Stimulated activated naive CD4-positive, alpha-beta T cell treated with Interleukin-2 at 50 U/mL for 16 hours (primary cell): ENCODE measurements around the gene GULP1.

Experiments used
- DNase-seq: peaks from one replicate; lab custom pipeline; 2025; lab: John Stamatoyannopoulos, UW

The GULP1 gene

DNA sequence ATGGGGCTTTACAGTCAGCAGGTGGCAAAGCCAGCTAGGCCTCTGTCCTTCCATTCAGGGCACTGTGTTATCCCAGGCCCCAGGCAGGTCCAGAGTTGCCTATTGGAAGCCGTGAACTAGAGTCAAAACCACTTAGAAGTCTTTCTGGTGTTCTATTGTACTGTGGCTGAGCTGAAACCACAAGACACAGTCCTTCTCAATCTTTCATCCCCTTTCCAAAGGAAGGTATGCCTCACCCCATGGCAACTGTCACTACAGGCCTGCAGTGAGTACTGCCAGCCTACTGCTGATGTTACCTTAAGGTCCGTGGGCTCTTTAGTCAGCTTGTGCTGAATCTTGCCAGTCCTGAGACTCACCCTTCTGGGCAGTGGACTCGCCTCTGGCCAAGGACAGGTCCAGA, 181.6 kb downstream of the GULP1 start:
- DNase-seq, result no peak

DNA sequence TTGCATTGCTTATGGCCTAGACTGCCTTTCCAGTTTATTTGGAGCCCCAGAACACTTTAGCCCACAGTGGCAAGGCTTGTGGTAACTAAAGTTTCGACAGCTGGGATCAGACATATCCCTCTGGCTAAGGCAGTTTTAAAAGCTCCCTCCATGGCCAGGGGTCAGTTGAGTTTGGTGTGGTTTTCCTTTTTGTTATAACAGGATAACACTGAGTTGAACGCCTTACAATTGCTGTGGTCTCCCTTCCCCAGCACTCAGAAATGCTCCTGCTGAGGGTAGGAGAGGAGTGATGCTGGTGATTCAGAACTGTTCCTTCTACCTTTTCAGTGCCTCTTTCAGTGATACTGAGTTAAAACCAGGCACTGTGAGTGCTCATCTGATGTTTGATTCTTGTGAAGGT, 182.6 kb downstream of the GULP1 start:
- no peak for DNase-seq

DNA sequence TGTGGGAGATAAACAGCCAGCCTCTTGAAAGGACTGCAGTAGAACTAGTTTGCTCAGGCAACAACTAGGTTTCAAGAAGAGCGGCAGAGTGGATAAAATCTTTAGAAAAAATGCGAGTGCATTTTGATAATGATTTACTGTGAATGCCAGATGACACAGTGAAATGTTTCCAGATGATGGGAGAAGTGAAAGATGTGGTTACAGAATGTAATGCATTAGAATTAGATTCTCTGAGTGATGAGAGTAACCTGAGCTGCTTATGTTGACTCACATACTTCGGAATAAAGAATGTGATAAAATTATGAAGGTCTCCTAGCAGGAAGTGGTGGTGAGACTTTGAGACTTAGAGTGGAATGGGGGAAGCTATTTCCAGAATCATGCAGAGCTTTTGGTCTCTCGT, 184.3 kb downstream of the GULP1 start:
- DNase-seq, result no peak

DNA sequence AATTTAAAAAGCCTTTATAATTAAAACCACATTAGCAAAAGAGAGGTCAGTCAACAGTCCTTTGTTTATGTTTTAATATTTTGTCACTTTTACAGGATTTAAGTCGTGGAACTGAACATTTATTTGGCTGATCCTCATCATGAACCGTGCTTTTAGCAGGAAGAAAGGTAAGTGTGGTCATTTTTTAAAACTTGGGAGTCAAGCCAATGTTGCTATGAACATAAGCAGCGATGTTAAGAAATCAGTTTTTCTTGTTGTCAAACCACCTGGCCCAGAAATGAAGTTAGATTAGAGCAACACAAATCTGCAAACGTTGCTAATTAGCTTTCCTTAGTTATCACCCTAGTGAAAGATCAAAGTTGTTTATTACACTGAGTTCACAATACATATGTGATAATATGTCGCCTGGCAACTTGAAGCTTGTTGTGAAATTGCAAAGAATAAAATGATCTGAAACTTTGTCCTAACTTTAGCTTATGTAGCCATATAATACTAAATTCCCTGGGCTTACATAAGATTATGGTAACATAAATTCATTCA, 186.0 kb downstream of the GULP1 start:
- no peak for DNase-seq

DNA sequence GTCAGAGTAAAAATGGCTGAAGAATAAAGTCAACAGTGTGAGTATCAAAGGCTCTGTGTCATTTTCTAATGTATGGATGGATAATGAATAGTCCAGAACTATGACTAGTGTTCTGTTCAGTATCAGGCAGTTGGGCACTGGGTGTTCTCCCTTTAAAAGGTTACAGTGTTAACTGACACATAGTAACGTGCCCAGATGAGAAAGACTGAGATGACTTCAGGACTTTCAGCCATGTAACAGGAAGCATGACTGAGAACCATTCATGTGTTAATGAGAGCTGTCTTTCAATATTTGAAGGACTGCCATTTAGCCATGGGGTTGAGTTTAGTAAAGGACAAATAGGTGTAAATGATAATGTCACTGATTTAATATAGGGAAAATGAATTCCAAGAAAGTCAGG, 187.1 kb downstream of the GULP1 start:
- no peak for DNase-seq

DNA sequence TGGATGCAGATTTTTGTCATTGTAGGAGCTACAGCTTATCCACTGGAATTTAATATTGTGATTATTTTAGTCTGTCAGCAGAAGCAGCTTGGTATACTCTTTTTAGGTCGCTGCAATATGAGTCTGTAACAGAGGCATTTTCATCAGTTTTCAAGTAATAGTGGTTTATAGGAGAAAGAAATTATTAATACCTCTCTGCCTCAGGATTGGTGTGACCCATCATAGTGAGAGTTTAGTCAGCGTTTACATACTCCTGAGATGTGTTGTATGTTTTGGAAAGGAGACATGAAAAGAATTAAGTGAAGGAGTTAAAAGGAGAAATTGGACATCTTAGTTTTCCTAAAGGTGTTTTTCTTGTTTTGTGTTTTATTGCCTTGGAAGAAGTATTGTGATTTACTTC, 189.8 kb downstream of the GULP1 start:
- DNase-seq, result no peak

DNA sequence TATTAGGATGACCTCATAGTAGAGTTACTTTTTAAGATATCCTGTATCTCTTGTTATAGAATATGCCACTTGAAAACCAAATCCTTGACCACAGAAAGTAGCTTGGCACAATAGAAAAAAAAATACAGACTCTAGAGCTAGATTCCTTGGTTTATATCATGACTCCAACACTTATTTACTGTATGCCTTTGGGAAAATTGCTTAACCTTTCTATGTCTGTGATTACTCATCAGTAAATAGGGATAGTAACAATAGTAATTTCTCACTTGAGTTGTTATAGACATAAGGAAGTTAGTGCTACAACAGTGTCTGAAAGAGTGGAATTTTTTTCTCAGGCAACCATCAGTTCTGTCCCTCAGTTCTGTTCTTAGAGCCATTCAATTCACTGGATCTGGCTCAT, 193.8 kb downstream of the GULP1 start:
- DNase-seq, result no peak

DNA sequence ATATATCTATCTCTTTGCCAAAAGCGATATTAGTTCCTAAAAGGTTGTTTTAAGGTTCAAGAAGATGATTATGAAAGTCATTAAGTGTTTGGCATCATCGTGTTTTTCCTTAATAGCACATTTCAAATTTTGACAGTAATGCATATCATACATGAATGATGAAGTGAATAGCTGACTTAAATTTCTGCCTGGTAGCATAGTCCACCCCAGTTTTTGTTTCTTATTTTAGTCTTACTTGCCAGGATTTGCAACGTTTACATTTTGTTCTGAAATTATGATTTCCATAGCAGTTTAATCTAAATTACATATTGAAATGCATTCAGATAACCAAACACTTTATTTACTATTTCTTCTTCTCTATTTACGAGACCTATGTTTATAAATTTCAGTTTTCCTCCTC, 201.1 kb downstream of the GULP1 start:
- no peak for DNase-seq

DNA sequence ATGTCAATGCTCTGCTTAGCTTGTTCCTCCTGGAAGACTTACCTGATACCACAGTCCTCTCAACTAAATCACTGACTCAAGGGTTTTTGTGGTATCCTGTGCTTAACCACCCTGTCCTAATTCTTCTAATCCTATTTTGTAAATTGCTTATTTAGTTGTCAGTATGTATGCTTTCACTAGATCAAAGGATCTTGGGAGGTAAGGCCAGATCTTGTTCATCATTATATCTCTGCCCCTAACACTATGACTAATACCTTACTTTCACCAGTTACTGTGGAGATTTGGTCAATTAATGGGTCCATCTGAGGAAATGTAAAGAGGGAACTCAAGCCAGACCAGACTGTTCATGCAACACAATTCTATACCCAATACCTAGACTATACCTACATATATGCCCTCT, 203.2 kb downstream of the GULP1 start:
- no peak for DNase-seq

DNA sequence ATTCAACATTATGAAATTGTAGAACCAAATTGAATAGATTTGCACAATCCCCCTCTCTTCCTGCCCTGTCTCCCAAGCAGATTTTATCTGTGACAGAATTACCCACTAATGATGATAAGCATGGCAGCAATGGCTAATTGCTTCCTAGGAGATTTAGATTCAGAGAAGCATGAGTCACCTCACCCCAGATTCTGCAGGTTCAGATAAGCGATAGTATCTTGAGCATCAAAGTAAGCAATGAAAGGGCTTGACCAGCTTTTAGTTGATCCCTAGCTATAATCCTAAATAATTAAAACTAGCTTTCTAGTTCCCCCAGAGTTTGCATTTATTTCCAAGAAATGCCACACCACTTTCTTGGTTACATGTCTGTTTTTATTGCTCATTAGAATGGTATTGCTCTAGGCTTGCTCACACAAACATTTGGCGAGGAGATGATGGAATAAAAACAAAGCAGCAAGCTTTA, 204.3 kb downstream of the GULP1 start:
- DNase-seq, result no peak

DNA sequence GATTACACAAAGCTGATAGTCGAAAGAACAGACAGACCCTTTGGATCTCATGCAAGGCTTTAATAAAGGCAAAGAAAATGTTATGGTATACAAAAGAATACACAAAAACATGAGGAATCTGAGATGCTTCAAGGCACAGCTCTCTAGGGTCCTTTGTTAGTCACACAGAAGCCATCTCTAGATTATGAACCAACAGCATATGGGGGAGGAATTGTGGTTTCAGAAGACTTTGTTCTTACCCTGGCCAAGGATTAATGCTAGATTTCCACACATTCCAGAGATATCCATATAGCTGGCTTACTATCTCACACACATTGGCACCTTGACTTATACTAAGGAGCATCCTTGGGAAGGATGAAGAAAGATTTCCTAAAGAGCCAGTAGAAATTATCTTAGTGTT, 206.1 kb downstream of the GULP1 start:
- DNase-seq, result no peak

DNA sequence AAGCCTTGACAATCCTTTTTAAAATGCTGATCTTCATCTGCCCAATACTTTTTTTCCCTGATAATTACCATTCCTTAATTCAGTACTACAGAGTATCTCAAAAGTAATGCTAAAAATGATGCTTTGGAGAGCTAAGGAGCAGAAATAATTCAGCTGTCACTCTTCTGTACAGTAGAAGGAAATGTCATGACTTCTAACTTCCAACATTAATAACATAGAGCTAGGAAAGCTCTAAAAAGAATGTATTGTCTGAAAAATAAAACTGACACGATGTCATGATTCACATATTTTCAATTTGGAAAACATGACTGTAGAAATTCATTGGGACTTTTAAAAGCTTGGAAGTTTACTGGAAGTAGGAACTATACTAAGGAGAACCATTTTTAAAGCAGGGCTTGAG, 212.3 kb downstream of the GULP1 start:
- no peak for DNase-seq

DNA sequence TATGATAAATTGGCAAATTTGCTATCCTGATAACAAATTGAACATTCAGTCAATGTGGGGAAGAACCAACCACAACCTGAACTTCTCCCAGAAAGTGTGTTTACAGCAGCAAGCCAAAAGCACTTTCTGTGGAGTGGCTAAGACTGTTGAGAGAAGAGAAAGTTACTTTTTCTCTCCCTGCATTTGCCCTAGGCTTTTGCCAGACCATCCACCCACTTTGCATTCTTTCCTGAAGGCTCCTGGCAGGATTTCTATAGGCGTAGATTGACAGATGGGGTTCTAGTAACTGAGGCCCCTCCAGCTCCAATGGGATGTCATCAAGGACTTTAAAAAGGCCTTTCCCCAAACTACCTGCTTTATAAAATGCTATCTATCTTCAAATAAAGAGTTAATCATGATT, 215.2 kb downstream of the GULP1 start:
- no peak for DNase-seq

DNA sequence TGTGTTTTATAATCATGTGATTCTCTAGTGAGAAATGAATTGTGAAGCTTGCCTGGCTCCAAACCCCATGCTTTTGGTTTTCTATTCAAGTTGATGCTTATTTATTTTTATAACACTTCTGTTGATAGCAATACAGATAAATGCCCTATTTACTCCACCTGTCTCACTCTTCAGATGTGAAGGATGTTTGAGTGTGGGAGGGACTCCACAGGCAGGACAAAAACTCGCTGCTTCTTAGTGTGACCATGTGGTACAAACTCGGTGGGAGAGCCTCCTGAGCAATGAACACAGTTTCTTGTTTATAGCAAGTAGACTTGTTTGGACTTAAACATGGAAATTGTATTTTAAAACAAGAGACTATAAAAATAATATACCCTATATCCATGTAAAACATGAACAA, 219.7 kb downstream of the GULP1 start:
- no peak for DNase-seq

DNA sequence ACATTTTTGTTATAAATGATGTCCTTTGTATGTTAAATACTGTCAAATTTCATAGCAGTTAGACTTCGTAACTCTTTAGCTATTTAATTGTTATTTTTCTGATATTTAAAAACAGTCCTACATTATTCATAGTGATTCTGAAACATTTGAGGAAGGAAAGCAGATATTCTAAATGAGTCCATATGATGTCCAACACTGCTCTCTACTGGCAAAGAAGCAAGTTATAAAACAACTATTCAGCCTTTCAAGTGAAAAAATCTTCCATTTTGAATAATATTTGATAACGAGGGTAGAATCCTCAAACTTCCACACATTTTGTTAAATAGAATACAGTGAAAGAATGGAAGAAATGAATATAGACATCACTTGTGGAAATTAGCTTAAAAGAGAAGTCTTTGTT, 220.8 kb downstream of the GULP1 start:
- DNase-seq, result no peak

DNA sequence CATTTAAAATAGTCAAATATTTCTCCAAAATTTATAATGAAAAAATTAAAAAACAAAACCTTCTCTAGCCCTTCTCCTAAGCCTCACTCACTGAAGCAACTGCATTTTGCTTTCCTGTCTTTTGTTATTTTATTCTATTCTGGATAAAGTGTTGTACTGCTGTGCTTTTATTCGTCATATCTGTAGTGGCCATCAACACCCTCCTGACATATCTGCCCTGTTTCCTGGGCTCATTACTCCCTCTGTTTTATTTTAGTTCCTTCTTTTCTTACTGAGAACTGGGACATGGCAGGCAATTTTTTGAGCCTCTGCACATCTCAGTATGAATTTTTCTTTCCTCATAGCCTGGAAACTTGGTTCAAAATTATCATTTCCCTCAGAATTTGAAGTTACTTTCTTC, 224.2 kb downstream of the GULP1 start:
- DNase-seq, result no peak

DNA sequence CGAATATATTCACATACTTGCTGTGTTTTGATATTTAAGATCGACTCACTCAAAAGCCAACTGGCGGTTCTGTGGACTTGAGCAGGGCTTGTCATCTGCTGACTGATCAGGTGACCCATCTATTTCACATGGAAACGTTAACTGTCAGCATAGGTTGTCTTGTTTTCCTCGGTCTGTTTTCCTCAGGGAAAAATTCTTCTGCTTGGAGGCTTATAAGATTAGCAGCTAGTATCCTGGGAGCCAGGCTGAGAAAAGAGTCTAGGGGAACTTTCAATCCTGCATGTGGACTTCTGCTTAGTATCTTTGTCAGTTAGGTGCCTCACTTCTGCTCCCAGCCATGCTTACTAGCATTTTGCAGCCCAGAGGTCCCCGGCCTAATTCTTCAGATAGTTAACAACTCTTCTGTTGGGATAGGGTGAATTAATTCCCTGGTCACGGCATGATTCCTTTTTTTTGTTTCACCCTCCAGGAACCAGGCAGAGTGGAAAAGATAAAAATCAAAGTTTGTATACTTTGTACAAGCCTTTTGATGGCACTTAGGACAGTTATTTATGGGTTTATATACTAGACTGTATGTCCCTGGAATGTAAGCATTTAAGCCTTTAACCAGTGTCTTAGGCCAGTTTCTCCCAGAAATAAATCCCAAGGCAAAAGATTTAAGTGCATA, 226.0 kb downstream of the GULP1 start:
- no peak for DNase-seq

DNA sequence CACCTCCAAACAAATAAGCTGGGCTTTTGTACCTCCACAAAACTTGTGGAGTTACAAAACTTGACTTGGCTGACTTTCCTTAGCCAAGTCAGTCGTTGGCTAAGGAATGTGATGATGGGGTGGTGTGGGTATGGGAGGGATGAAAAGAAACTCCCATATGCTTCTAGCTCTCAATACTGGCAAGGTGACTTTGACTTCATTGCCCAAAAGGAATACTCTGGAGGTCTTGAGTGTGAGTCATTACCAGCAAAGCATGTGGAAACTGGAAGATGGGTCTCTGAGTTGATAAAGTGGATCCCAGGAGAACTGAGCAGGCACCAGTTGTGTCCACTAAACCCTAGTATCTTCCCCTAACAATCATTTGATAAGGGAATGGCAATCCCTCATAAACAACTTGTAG, 226.7 kb downstream of the GULP1 start:
- no peak for DNase-seq

DNA sequence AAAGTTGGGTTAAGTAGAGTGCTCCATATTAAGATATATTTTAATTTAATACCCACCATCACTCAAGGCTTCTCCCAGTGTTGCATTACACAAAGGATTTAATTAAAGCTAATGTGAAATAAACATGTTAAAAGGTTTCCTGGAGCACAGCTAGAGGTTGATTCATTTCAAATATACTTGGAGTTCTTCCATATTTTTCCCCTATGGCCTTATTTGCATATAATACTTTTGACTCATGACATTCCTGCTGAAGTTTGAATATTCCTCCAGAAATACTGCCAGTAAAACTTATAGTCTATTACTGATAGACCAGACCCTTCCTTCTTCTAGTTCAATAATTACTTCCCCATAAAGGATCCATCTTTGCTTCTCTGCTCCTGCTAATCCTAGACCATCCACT, 227.5 kb downstream of the GULP1 start:
- DNase-seq, result no peak

DNA sequence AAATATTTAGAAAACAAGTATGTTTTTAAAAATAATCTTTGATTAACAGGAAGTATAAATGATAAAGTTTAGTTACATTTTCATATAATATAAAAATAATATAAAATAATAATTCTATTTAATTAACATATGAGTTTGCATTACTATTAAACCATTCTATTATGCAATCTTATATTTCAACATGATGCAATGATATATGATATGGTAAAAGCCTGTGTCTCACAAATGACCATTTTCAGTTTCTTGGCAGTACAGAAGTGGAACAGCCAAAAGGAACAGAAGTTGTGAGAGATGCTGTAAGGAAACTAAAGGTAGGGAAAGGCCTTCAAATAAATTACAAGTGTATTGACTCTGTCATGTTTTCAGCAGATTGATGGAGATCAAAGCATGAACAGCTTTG, 230.8 kb downstream of the GULP1 start:
- no peak for DNase-seq

DNA sequence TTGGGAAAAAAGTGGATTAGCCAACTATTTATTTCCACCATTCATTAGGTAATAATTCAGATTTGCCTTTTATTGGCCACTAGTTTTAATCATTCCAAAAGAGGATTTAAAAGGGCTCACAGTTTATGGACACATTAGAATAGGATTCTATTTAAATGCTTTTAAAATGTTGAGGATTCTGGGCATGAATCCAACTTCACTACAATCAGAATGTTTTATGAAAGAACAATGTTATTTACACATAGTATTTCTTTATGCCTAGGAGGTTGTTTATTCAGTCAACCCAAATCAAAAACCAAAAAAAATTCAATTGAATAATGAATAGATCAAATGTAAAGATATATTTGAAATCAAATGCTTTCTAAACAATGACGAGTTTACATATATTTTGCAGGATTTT, 232.2 kb downstream of the GULP1 start:
- DNase-seq, result no peak

DNA sequence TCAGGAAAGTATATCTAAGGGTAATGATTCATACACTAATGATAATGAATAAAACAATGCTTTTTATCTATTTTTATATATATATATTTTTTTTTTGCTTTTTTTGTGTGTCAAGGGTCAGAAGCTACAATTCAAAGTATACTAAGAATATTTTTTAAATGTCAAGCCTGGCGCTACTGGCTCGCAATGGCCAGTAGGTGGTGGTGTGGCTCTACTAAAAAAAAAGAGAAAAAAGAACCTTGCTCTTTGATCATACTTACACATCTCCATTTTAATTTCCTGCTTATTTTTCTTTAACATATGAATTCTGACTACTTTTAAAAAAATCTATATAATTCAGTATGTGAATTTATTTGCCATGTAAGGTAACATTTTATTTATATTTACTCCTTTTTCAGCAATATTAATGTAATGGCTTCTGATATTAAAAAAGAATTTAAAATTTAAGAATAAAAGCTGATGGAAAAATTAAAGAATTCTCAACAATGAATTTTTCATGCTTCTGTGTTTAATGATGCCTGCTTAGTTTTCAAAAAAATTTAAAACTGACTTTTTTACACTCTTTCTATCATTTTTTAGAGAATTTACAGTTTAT, 232.9 kb downstream of the GULP1 start:
- DNase-seq, result no peak

DNA sequence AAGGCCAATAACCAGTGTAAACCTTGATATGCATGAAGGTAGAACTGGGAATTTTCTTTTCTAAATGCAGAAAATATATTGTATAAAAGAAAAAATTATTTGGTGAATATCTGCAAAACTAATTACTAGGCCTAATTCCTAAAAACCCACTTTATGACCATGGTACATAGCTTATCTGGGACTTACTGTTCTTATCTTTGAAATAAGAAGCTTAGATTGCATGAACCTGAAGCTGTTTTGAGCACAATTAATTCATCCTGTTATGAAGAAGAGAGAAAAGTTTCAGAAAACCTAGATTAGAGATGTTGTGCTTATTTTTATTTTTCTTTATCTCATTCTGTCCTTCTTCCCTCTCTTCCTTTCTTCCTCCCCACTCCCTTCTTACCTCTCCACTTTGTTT, 235.0 kb downstream of the GULP1 start:
- no peak for DNase-seq

DNA sequence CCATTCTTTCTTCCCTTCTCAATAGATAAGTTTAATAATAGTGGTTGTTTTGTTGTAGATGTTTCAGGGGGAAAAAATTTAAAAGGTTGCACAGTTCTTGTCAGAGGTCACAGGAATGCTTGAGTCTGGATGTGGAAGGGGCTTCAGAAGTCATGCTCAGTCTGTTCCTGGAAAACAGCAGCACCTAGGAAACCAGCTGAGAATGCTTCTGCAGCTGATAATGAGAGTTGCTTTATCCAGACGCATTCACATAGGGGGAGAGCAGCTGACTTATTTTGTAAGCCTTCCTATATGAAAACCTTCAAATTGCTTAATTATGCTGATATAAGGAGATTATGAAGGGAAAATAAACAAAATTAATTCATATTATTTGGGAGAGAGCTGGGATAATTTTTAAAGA, 235.5 kb downstream of the GULP1 start:
- no peak for DNase-seq
